ENCODE measurements around the gene RNF115. TPM values are rescaled to one million over a fixed set of nuclear protein-coding genes. Genes with fewer than 3 reads are reported as not detected.

Gene RNF115
- total RNA-seq, 1 experiment from 2014 or later: 15.2 TPM

GRCh38 chr1:145859491-145860023, 35.7 kb upstream of the RNF115 start:
- H4K20me1 ChIP-seq (ENCODE audit: low read length): no peaks in the 10 kb centered on the region
- peak overlapping the region; percentile 10 for H3K27ac ChIP-seq (ENCODE audit: low read length)
- no peaks in the 10 kb centered on the region for H3K9me2 ChIP-seq (replicated peaks; ENCODE audit: low read length)
- H3K9me3 ChIP-seq (ENCODE audit: low read length): no peaks in the 10 kb centered on the region
- peak overlapping the region; percentile 84 for H3K4me2 ChIP-seq (ENCODE audit: low read length)
- ATAC-seq (peak; percentile 82), DNase-seq (peak; percentile 94)
- intact Hi-C loops (cut with micrococcal nuclease): loop anchor here (1.0 to 2.0 kb wide), 5 partner anchors 33 to 105 kb away; partner anchors contain the start of genes ANKRD34A, PEX11B, POLR3GL and RBM8A
- peak overlapping the region; percentile 79 for H3K4me3 ChIP-seq (ENCODE audit: low read length)
- H3K36me3 ChIP-seq (ENCODE audit: low read depth, low read length): peaks cover 16% of the 10 kb centered on the region; the same call in 1 of the 2 replicates
- TF ChIP-seq CTCF (conservative IDR thresholded peaks at IDR 0.05; ENCODE audit: low read depth, low read length) (no peak), EZH2 (IDR thresholded peaks at IDR 0.05; ENCODE audit: low read length, unreplicated experiment) (no peak), EZH2phosphoT487 (IDR thresholded peaks at IDR 0.05; ENCODE audit: borderline replicate concordance, low read length) (no peak)
- BruUV-seq (replicated peaks): no TSS peak
- ChIA-PET CTCF (interaction anchor here (0.5 to 1.9 kb wide), 7 partner anchors 10 to 173 kb away, joined by 3 to 35 read pairs (median 6); partner anchors contain the start of genes ANKRD34A, NUDT17 and POLR3GL), POLR2A (ENCODE audit: unreplicated experiment) (interaction anchor here (0.6 to 1.8 kb wide), 10 partner anchors 15 to 165 kb away, joined by 3 to 8 read pairs (median 4); partner anchors contain the start of genes ANKRD34A, LIX1L, POLR3GL and RBM8A)
- H3K27me3 ChIP-seq (ENCODE audit: low read length): no peaks in the 10 kb centered on the region
- no peaks in the 10 kb centered on the region for H3F3A ChIP-seq (ENCODE audit: low read length, unreplicated experiment)
- H3K79me2 ChIP-seq (ENCODE audit: low read length): peaks cover 15% of the 10 kb centered on the region
- H3K4me1 ChIP-seq (ENCODE audit: insufficient read depth, low read length): peaks cover 11% of the 10 kb centered on the region
- H3K9ac ChIP-seq (ENCODE audit: low read length): peak overlapping the region; percentile 37
- peak overlapping the region; percentile 93 for H2AFZ ChIP-seq (ENCODE audit: low read length)

GRCh38 chr1:145858901-145859490, 35.1 kb upstream of the RNF115 start, which contains the start of gene PIAS3:
TSS of gene PIAS3 (minus strand) at chr1:145859081. CDS start at chr1:145858990, 91 bp downstream.
- peak within 1 kb of the TSS; percentile 37 for H3K9ac ChIP-seq (ENCODE audit: low read length)
- H3K27me3 ChIP-seq (ENCODE audit: low read length): no peaks in the 10 kb centered on the region
- no peaks in the 10 kb centered on the region for H3F3A ChIP-seq (ENCODE audit: low read length, unreplicated experiment)
- POLR2A ChIA-PET (ENCODE audit: unreplicated experiment): interaction anchor here (0.6 to 1.8 kb wide), 14 partner anchors 12 to 578 kb away, joined by 3 to 9 read pairs (median 4); partner anchors contain the start of genes ANKRD34A, LIX1L, POLR3GL and RBM8A
- peak within 1 kb of the TSS; percentile 84 for H3K4me2 ChIP-seq (ENCODE audit: low read length)
- H3K9me3 ChIP-seq (ENCODE audit: low read length): no peaks in the 10 kb centered on the region
- peak; percentile 88 for ATAC-seq
- peak within 1 kb of the TSS; percentile 93 for H2AFZ ChIP-seq (ENCODE audit: low read length)
- peaks cover 11% of the 10 kb centered on the region for H3K4me1 ChIP-seq (ENCODE audit: insufficient read depth, low read length)
- CTCF ChIA-PET: interaction anchor here (0.5 to 1.9 kb wide), 8 partner anchors 9 to 173 kb away, joined by 3 to 35 read pairs (median 5); partner anchors contain the start of genes ANKRD34A, NUDT17 and POLR3GL
- H3K9me2 ChIP-seq (replicated peaks; ENCODE audit: low read length): no peaks in the 10 kb centered on the region
- DNase-seq: peak; percentile 95
- peaks cover 15% of the 10 kb centered on the region for H3K79me2 ChIP-seq (ENCODE audit: low read length)
- TSS peak; percentile 81 for BruUV-seq (replicated peaks)
- peaks cover 22% of the 10 kb centered on the region; the same call in 1 of the 2 replicates for H3K36me3 ChIP-seq (ENCODE audit: low read depth, low read length)
- intact Hi-C loops (cut with micrococcal nuclease): loop anchor here (1.0 to 2.0 kb wide), 5 partner anchors 33 to 105 kb away; partner anchors contain the start of genes ANKRD34A, PEX11B, POLR3GL and RBM8A
- H4K20me1 ChIP-seq (ENCODE audit: low read length): no peaks in the 10 kb centered on the region
- TF ChIP-seq EZH2phosphoT487 (IDR thresholded peaks at IDR 0.05; ENCODE audit: borderline replicate concordance, low read length) (no peak), CTCF (conservative IDR thresholded peaks at IDR 0.05; ENCODE audit: low read depth, low read length) (no peak), EZH2 (IDR thresholded peaks at IDR 0.05; ENCODE audit: low read length, unreplicated experiment) (no peak)
- H3K27ac ChIP-seq (ENCODE audit: low read length): peak within 1 kb of the TSS; percentile 10
- peak within 1 kb of the TSS; percentile 79 for H3K4me3 ChIP-seq (ENCODE audit: low read length)

Data from PC-3 (cell line).